Prostate gland (tissue), 2 donors: ENCODE results near the gene PDCD4. TPM values are rescaled to one million over a fixed set of nuclear protein-coding genes. Genes with fewer than 3 reads are reported as not detected.

ENCODE experiments used
- DNase-seq: peaks from one replicate; pipeline ENCODE4 v3.0.0-alpha.2; 2019; ENCODE audit warnings: low spot score
- H3K27ac ChIP-seq, 2 donors: fragments of 200-600 bp; sonication (generic); 2 replicates each; pipeline ENCODE4 v1.5.1; 2017 to 2019
- H3K27me3 ChIP-seq: fragments of 200-600 bp; sonication (generic); replicated peaks from 2 replicates; pipeline ENCODE4 v1.5.1; 2019; ENCODE audit not compliant: insufficient read depth
- H3K36me3 ChIP-seq, 2 donors: fragments of 200-600 bp; sonication (generic); 1 replicate in 1 of 2; 2 replicates in 1 of 2; pipeline versions ENCODE4 v1.5.1 to v1.8.1; 2017 to 2019
- H3K4me1 ChIP-seq: fragments of 200-600 bp; sonication (generic); replicated peaks from 2 replicates; pipeline ENCODE4 v1.5.1; 2019
- H3K4me3 ChIP-seq, 2 donors: fragments of 200-600 bp; sonication (generic); 2 replicates each; pipeline ENCODE4 v1.5.1; 2017 to 2019
- H3K9me3 ChIP-seq: fragments of 200-600 bp; sonication (generic); 2 replicates; pipeline ENCODE4 v1.5.1; 2017
- POLR2A ChIP-seq: fragments of 450-650 bp; IDR thresholded peaks from one replicate; pipeline ENCODE4 v1.6.1; 2016; ENCODE audit warnings: antibody characterized with exemption, mild to moderate bottlenecking
- POLR2AphosphoS5 ChIP-seq: sonication (generic); formaldehyde crosslinking; IDR thresholded peaks from one replicate; pipeline ENCODE4 v1.6.1; 2017; ENCODE audit warnings: antibody characterized with exemption
- WGBS: methylation state at CpG from one replicate; pipeline ENCODE4 v1.1.5; 2018; 5-methylcytosine and 5-hydroxymethylcytosine counted together
- intact Hi-C: fragments of 100-400 bp; cut with DNase I; formaldehyde crosslinking; loops from one replicate; pipeline ENCODE4 v1.14.2; 2022
- total RNA-seq, 2 donors: library from RNA; depleted of rRNA; stranded (reverse); fragments of >200 nt; gene quantifications; one replicate each; pipeline ENCODE4 v1.1.0, GENCODE V29; 2016
- TF ChIP-seq, protein P1 (sequence below), 4 experiments: fragments of 200-600 bp in 2 of 4; fragments of 450-650 bp in 2 of 4; sonication (generic) in 2 of 4; IDR thresholded peaks; 1 replicate in 3 of 4; 2 replicates in 1 of 4; pipeline ENCODE4 v1.5.1; 2016 to 2019; ENCODE audit warnings: antibody characterized with exemption in 4 of 4, mild to moderate bottlenecking in 2 of 4, moderate library complexity in 2 of 4

The PDCD4 gene
- total RNA-seq, 2 donors from 2014 or later, result 104 to 120 TPM

DNA sequence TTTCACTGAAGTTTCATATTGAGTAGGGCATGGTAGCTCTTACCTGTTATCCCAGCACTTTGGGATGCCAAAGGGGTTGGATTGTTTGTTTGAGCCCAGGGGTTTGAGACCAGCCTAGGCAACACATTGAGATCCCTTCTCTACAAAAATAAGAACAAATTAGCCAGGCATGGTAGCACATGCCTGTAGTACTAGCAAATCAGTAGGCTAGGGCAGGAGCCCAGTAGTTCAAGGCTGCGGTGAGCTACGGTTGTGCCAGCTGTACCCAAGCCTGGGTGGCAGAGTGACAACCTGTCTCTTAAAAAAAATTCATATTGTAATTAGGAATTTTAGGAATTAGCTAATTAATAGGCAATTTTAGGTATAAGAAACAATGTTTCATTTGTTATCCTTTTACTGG is 29.3 kb downstream of the PDCD4 start:
- Histone ChIP-seq H3K27ac (no peak overlapping the region), H3K4me1 (no peaks in the 10 kb centered on the region), H3K9me3 (no peaks in the 10 kb centered on the region), H3K4me3 (no peak overlapping the region), H3K27me3 (no peaks in the 10 kb centered on the region), H3K36me3 (no peaks in the 10 kb centered on the region)
- WGBS, result 98% methylated on average over 2 of the region's 2 CpGs
- intact Hi-C loops, result no loop called here
- DNase-seq, result no peak
- TF ChIP-seq, protein P1, sequence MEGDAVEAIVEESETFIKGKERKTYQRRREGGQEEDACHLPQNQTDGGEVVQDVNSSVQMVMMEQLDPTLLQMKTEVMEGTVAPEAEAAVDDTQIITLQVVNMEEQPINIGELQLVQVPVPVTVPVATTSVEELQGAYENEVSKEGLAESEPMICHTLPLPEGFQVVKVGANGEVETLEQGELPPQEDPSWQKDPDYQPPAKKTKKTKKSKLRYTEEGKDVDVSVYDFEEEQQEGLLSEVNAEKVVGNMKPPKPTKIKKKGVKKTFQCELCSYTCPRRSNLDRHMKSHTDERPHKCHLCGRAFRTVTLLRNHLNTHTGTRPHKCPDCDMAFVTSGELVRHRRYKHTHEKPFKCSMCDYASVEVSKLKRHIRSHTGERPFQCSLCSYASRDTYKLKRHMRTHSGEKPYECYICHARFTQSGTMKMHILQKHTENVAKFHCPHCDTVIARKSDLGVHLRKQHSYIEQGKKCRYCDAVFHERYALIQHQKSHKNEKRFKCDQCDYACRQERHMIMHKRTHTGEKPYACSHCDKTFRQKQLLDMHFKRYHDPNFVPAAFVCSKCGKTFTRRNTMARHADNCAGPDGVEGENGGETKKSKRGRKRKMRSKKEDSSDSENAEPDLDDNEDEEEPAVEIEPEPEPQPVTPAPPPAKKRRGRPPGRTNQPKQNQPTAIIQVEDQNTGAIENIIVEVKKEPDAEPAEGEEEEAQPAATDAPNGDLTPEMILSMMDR (IDR thresholded peaks at IDR 0.05), result no peak
- TF ChIP-seq POLR2A (no peak), POLR2AphosphoS5 (no peak)

DNA sequence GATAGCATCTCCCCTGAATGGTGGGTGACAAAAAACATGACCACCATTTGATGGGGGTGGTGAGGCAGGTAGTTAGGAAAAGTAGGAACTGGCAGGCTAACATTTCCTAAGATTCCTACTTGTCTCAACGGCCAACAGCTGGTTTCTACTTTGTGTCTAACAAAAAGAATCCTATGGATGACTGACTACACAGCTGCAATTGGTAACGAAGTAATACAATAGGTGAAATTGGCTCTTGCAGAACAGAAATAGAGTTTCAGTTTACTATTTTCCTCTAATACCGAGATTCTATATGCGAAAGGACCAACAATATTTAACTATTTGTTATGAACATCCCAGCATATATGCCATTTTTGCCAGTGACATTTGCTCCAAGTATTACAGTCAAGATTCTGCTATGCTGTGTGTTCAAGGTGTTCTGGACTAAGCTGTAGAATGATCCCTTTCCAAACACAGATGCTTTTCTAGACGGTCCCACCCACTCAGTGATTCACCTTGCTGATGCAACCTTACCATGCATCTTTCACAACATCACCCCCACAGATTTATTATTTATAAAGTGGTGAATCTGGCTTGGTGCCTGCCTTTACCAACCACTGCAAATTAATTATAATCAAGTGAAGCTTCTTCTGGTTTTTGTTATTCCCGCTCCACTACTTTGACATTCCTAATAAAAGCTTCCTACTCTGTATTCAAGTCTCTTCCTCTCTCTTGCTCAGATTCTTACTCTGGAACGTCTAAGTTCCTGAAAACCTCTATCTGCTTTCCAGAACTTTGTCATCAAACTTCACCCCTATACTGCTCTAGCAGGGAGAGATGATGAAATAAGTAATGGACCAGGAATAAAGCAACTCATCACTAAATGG is 30.5 kb downstream of the PDCD4 start:
- no peaks in the 10 kb centered on the region for H3K9me3 ChIP-seq
- H3K36me3 ChIP-seq, result no peaks in the 10 kb centered on the region
- intact Hi-C loops, result no loop called here
- H3K4me1 ChIP-seq, result no peaks in the 10 kb centered on the region
- no peak overlapping the region for H3K27ac ChIP-seq
- TF ChIP-seq POLR2AphosphoS5 (no peak), POLR2A (no peak)
- TF ChIP-seq, protein P1 (IDR thresholded peaks at IDR 0.05), result no peak
- no peak overlapping the region for H3K4me3 ChIP-seq
- WGBS, result 80% methylated on average over 7 of the region's 7 CpGs
- DNase-seq, result no peak
- no peaks in the 10 kb centered on the region for H3K27me3 ChIP-seq

DNA sequence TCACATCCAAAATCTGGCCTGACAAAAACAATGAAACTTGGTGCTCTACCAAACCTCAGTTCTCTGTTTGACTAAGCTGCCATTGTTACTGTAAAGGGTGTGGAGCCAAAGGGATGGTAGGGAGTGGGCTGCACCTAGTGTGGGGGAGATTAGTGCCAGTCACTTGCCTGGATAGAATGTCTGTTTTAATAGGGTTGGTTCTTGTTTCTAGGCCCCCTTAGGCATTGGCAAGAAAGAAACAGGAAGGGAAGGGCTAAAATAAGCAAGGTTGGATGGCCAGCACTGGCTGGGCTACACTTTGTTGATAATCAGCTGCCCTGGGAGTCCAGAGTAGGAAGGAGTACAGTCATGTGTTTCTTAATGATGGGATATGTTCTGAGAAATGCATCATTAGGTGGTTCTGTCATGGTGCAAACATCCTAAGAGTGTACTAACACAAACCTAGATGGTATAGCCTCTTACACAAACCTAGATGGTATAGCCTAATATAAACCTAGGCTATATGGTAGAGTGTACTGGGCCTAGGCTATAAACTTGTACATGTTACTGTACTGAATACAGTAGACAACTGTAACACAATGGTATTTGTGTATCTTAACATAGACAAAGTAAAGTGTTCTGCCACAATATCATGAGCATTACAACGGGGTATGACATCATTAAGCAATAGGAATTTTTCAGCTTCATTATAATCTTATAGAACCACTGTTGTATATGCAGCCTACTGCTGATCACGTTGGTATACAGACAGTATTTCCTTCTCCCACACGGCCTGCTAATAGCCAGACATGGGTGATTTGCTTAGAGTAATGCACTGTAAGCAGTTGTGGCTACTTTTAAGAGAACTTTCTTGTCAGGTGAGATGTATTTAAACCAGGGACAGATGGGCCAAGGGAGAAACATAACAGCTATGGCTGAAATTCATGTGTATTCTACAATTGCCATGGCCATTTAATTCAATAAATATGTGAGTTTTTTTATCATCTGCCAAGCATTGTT is 31.9 kb downstream of the PDCD4 start:
- Histone ChIP-seq H3K9me3 (no peaks in the 10 kb centered on the region), H3K36me3 (no peaks in the 10 kb centered on the region), H3K27ac (no peak overlapping the region), H3K27me3 (no peaks in the 10 kb centered on the region), H3K4me1 (no peaks in the 10 kb centered on the region), H3K4me3 (no peak overlapping the region)
- 78% methylated on average over 3 of the region's 3 CpGs for whole genome bisulfite sequencing
- DNase-seq, result no peak
- intact Hi-C loops, result no loop called here
- TF ChIP-seq, protein P1 (IDR thresholded peaks at IDR 0.05), result no peak
- no peak for TF ChIP-seq POLR2A

DNA sequence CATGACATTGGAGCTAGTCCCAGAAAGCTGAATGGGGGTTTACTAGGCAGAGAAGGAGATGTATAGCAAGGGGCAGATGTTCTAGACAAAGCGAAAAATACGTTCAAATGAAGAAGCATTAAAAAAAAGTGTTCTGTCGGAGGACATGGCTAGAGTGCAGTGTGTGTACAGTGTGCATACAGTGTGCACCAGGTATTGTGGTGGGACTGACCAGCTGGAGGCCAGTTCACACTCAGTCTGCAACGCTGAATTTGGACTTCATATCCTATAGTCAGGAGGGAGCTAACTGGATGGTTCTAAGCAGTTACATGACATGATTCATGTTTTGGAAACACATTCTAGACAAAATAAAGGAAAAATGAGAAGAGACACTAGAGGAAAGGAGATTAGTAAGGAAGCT is 38.4 kb downstream of the PDCD4 start:
- no peaks in the 10 kb centered on the region for H3K36me3 ChIP-seq
- no peak overlapping the region for H3K27ac ChIP-seq
- no peaks in the 10 kb centered on the region for H3K27me3 ChIP-seq
- no peaks in the 10 kb centered on the region for H3K4me1 ChIP-seq
- intact Hi-C loops, result loop anchor here (10.0 kb wide), 1 partner anchor 605 kb away; the partner anchor contains the start of gene SMNDC1
- H3K4me3 ChIP-seq, result no peak overlapping the region
- TF ChIP-seq, protein P1 (IDR thresholded peaks at IDR 0.05), result no peak
- TF ChIP-seq POLR2AphosphoS5, result no peak
- no peak for TF ChIP-seq POLR2A
- DNase-seq, result no peak
- 67% methylated on average over 4 of the region's 4 CpGs for WGBS
- no peaks in the 10 kb centered on the region for H3K9me3 ChIP-seq
